ENCODE measurements around the gene VPS4B. TPM values are rescaled to one million over a fixed set of nuclear protein-coding genes. Genes with fewer than 3 reads are reported as not detected.
A peak's percentile ranks its signal among the peaks of the same experiment; 100 is the strongest.

The VPS4B gene
- polyA plus RNA-seq, 3 donors, result 15.4 to 48.8 (median 26.7) TPM

DNA sequence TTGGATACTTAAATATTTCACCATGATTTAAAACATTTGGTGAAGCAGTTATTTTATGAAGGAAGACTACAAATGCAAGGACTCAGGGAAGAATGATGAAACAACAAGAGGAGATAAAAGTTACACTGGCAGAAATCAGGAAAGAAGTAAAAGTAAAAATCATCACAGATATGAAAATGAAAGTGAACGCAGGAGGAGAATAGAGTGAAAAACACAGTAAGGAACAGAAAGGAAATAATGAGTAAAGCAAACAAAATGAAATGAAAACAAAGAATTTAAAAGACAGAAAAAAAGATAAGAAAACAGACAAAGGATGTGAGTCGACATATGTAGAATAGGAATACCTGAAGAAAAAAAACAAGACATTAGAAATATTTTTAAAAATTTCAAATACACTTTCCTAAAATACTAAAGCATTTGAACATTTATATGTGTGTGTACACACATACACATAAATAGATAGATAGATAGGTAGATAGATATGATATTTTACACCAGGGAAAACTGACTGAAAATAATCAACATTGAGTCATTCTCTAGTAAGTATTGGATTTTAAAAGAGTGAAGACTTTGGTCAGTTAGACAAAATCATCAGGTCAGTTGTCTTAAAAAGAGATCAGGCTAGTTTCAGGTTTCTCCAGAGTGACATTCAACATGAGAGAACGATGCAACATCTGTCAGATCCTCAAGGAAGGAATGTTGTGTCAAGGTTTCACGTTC is 43.2 kb downstream of the VPS4B start:
- H3K27me3 Mint-ChIP-seq (ENCODE audit: low read depth in 3 of 3), result peaks cover 2 to 8% (median 7%) of the 10 kb centered on the region in 3 donors
- H2AFZ ChIP-seq (ENCODE audit: insufficient read depth, low read depth, low read length, poor library complexity, severe bottlenecking), result no peak overlapping the region
- H3K9ac ChIP-seq (ENCODE audit: insufficient read depth, low read length, poor library complexity, severe bottlenecking), result no peak overlapping the region

GRCh38 chr18:63377275-63377980 is 44.8 kb downstream of the VPS4B start:
- Histone ChIP-seq H3K4me3 (replicated peaks in 1 of 3; ENCODE audit: low read depth in 2 of 3, low read length in 3 of 3) (no peak overlapping the region), H3K4me1 (ENCODE audit: control insufficient read depth in 1 of 2, insufficient read depth in 2 of 2, low read length in 2 of 2) (peaks cover 11 to 15% of the 10 kb centered on the region in 2 donors), H3K79me2 (ENCODE audit: insufficient read depth, low read length) (no peaks in the 10 kb centered on the region), H2AFZ (ENCODE audit: insufficient read depth, low read depth, low read length, poor library complexity, severe bottlenecking) (no peak overlapping the region), H3K9me3 (replicated peaks in 1 of 2; ENCODE audit: control insufficient read depth in 1 of 2, insufficient read depth in 1 of 2, low read length in 2 of 2) (peaks cover 0 to 3% of the 10 kb centered on the region in 2 donors), H3K27ac (ENCODE audit: low read depth in 1 of 2, low read length in 2 of 2) (no peak overlapping the region), H3K36me3 (replicated peaks in 1 of 2; ENCODE audit: control insufficient read depth in 1 of 2, insufficient read depth in 2 of 2, low read length in 2 of 2) (no peaks in the 10 kb centered on the region), H3K27me3 (ENCODE audit: control insufficient read depth in 2 of 2, insufficient read depth in 2 of 2, low read length in 2 of 2) (no peaks in the 10 kb centered on the region), H4K20me1 (ENCODE audit: insufficient read depth, low read length) (no peaks in the 10 kb centered on the region), H3K4me2 (replicated peaks; ENCODE audit: extremely low read depth, low read length, poor library complexity, severe bottlenecking) (no peak overlapping the region), H3K9ac (ENCODE audit: insufficient read depth, low read length, poor library complexity, severe bottlenecking) (no peak overlapping the region)
- DNase-seq, result no peak
- no CpG with 5 or more reads among the region's 2 CpGs for WGBS (ENCODE audit: insufficient coverage)
- peaks cover 0 to 2% of the 10 kb centered on the region in 2 donors for H3K36me3 Mint-ChIP-seq
- TF ChIP-seq, protein P1, sequence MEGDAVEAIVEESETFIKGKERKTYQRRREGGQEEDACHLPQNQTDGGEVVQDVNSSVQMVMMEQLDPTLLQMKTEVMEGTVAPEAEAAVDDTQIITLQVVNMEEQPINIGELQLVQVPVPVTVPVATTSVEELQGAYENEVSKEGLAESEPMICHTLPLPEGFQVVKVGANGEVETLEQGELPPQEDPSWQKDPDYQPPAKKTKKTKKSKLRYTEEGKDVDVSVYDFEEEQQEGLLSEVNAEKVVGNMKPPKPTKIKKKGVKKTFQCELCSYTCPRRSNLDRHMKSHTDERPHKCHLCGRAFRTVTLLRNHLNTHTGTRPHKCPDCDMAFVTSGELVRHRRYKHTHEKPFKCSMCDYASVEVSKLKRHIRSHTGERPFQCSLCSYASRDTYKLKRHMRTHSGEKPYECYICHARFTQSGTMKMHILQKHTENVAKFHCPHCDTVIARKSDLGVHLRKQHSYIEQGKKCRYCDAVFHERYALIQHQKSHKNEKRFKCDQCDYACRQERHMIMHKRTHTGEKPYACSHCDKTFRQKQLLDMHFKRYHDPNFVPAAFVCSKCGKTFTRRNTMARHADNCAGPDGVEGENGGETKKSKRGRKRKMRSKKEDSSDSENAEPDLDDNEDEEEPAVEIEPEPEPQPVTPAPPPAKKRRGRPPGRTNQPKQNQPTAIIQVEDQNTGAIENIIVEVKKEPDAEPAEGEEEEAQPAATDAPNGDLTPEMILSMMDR (IDR thresholded peaks at IDR 0.05), result no peak
- no peak overlapping the region for H3K27ac Mint-ChIP-seq
- intact Hi-C loops (cut with micrococcal nuclease), result no loop called here
- H3K27me3 Mint-ChIP-seq (ENCODE audit: low read depth in 3 of 3), result peaks cover 2 to 8% (median 7%) of the 10 kb centered on the region in 3 donors
- no peak overlapping the region for H3K4me3 Mint-ChIP-seq
- peaks cover 24% of the 10 kb centered on the region for H3K4me1 Mint-ChIP-seq
- peaks cover 0 to 9% (median 6%) of the 10 kb centered on the region in 7 donors for H3K9me3 Mint-ChIP-seq

More for the DNA sequence above, 43.2 kb downstream of the VPS4B start:
- peaks cover 7 to 16% (median 13%) of the 10 kb centered on the region in 7 donors for H3K9me3 Mint-ChIP-seq
- DNase-seq, result no peak
- Histone ChIP-seq H3K27me3 (ENCODE audit: control insufficient read depth in 2 of 2, insufficient read depth in 2 of 2, low read length in 2 of 2) (no peaks in the 10 kb centered on the region), H3K4me3 (replicated peaks in 1 of 3; ENCODE audit: low read depth in 2 of 3, low read length in 3 of 3) (no peak overlapping the region), H4K20me1 (ENCODE audit: insufficient read depth, low read length) (no peaks in the 10 kb centered on the region), H3K4me1 (ENCODE audit: control insufficient read depth in 1 of 2, insufficient read depth in 2 of 2, low read length in 2 of 2) (peaks cover 11 to 15% of the 10 kb centered on the region in 2 donors), H3K4me2 (replicated peaks; ENCODE audit: extremely low read depth, low read length, poor library complexity, severe bottlenecking) (no peak overlapping the region), H3K27ac (ENCODE audit: low read depth in 1 of 2, low read length in 2 of 2) (no peak overlapping the region), H3K79me2 (ENCODE audit: insufficient read depth, low read length) (no peaks in the 10 kb centered on the region), H3K36me3 (replicated peaks in 1 of 2; ENCODE audit: control insufficient read depth in 1 of 2, insufficient read depth in 2 of 2, low read length in 2 of 2) (no peaks in the 10 kb centered on the region), H3K9me3 (replicated peaks in 1 of 2; ENCODE audit: control insufficient read depth in 1 of 2, insufficient read depth in 1 of 2, low read length in 2 of 2) (peaks cover 7 to 8% of the 10 kb centered on the region in 2 donors)
- H3K36me3 Mint-ChIP-seq, result peaks cover 4 to 17% of the 10 kb centered on the region in 2 donors
- 86% methylated on average over 1 of the region's 4 CpGs for WGBS (ENCODE audit: insufficient coverage)
- H3K27ac Mint-ChIP-seq, result peak overlapping the region in 2 of 7 donors; percentile 31 to 46
- TF ChIP-seq, protein P1 (IDR thresholded peaks at IDR 0.05), result no peak
- H3K4me1 Mint-ChIP-seq, result peaks cover 24% of the 10 kb centered on the region
- H3K4me3 Mint-ChIP-seq, result peak overlapping the region in 1 of 2 donors; percentile 64
- intact Hi-C loops (cut with micrococcal nuclease), result no loop called here
